GM19240 (cell line): ENCODE results near the gene ADORA1.

Source experiments
- DNase-seq: peaks from one replicate; pipeline ENCODE4 v3.0.0; 2011; ENCODE audit warnings: low spot score; ENCODE audit not compliant: insufficient read length

The ADORA1 gene

GRCh38 chr1:203093754-203094410 is 33.6 kb upstream of the ADORA1 start:
- DNase-seq = no peak

- DNase-seq = no peak
Measured at GRCh38 chr1:203095061-203095690, 32.4 kb upstream of the ADORA1 start.

GRCh38 chr1:203096566-203096965 is 31.0 kb upstream of the ADORA1 start:
- no peak for DNase-seq

GRCh38 chr1:203097001-203097400 is 30.5 kb upstream of the ADORA1 start:
- no peak for DNase-seq

GRCh38 chr1:203098445-203098844 is 29.1 kb upstream of the ADORA1 start:
- no peak for DNase-seq

- no peak for DNase-seq
Measured at GRCh38 chr1:203098914-203099520, 28.5 kb upstream of the ADORA1 start.

- DNase-seq = no peak
Measured at GRCh38 chr1:203099805-203100515, 27.6 kb upstream of the ADORA1 start.

GRCh38 chr1:203100516-203100869 is 27.0 kb upstream of the ADORA1 start:
- no peak for DNase-seq

- no peak for DNase-seq
Measured at GRCh38 chr1:203101813-203102634, 25.5 kb upstream of the ADORA1 start.

- DNase-seq = no peak
Measured at GRCh38 chr1:203103216-203103615, 24.3 kb upstream of the ADORA1 start.

- no peak for DNase-seq
Measured at GRCh38 chr1:203103829-203104495, 23.6 kb upstream of the ADORA1 start.

- no peak for DNase-seq
Measured at GRCh38 chr1:203104789-203105390, 22.6 kb upstream of the ADORA1 start.

GRCh38 chr1:203112475-203112874 is 15.1 kb upstream of the ADORA1 start:
- DNase-seq = no peak

GRCh38 chr1:203113308-203113707 is 14.2 kb upstream of the ADORA1 start:
- DNase-seq = no peak

- DNase-seq = no peak
Measured at GRCh38 chr1:203114202-203114601, 13.3 kb upstream of the ADORA1 start.

GRCh38 chr1:203116091-203116820 is 11.3 kb upstream of the ADORA1 start:
- DNase-seq = no peak

- peak; percentile 39 for DNase-seq
Measured at GRCh38 chr1:203117611-203118575, 9.6 kb upstream of the ADORA1 start.

- no peak for DNase-seq
Measured at GRCh38 chr1:203120325-203121153, 7.0 kb upstream of the ADORA1 start.
